H1 (cell line): ENCODE results near the gene ALG1. TPM values are rescaled to one million over a fixed set of nuclear protein-coding genes. Genes with fewer than 3 reads are reported as not detected.

ENCODE experiments used
- CBX5 ChIP-seq: fragments of 300-800, 300-1000 bp; sonication (generic); IDR thresholded peaks from 2 replicates; pipeline ENCODE4 v1.7.1; 2016; ENCODE audit warnings: antibody characterized with exemption, low read length, low read depth
- CTCF ChIP-seq, 3 experiments: IDR thresholded peaks; 1 replicate in 2 of 3; 2 replicates in 1 of 3; pipeline versions ENCODE4 v1.5.1 to v1.6.1; 2011; ENCODE audit warnings: low read length in 3 of 3, mild to moderate bottlenecking in 3 of 3, inconsistent platforms in 2 of 3, low read depth in 1 of 3, moderate library complexity in 1 of 3; ENCODE audit not compliant: insufficient read depth in 1 of 3; ENCODE audit errors: control extremely low read depth in 1 of 3
- EZH2 ChIP-seq: fragments of 200-600 bp; sonication (generic); IDR thresholded peaks from 2 replicates; pipeline ENCODE4 v1.7.1; 2012; ENCODE audit warnings: low read depth, mild to moderate bottlenecking, moderate library complexity, low read length, inconsistent platforms; ENCODE audit not compliant: severe bottlenecking
- SAP30 ChIP-seq: fragments of 300-600 bp; sonication (generic); IDR thresholded peaks from 2 replicates; pipeline ENCODE4 v1.7.1; 2012; ENCODE audit warnings: low read length, moderate library complexity, mild to moderate bottlenecking, inconsistent platforms; ENCODE audit not compliant: insufficient read depth, insufficient replicate concordance
- SIX5 ChIP-seq: IDR thresholded peaks from 2 replicates; pipeline ENCODE4 v1.6.1; 2011; ENCODE audit warnings: mild to moderate bottlenecking, low read depth, low read length
- polyA plus RNA-seq, 7 experiments: library from polyadenylated mRNA; depleted of rRNA in 3 of 7; stranded (reverse) in 5 of 7; unstranded in 2 of 7; fragments of >200 nt in 5 of 7; fragments of 200-250 nt in 2 of 7; gene quantifications; 1 replicate in 5 of 7; 2 replicates in 1 of 7; 4 replicates in 1 of 7; pipeline versions ENCODE4 v1.2.1 to v1.2.3, GENCODE V29; 2011 to 2013; ENCODE audit warnings: missing spikeins in 2 of 7, mixed read lengths in 2 of 7
- total RNA-seq: library from RNA; stranded (reverse); fragmentation: NEBNext Ultra II Directional; extraction: Animal tissue kit (Norgen Biotek cat#: 25700); gene quantifications from 2 replicates; pipeline ENCODE4 v1.2.1, GENCODE V29; 2021

ALG1 gene
- total and polyA plus RNA-seq, 2 of the 8 experiments (the other 6 are each of a cell fraction or from before 2014, with no cell fraction given) = 34.8 to 46.5 TPM

GRCh38 chr16:5071681-5072333 lies at the start of gene ALG1 (continued):
- TF ChIP-seq CTCF (IDR thresholded peaks at IDR 0.05; ENCODE audit: control extremely low read depth in 1 of 3, insufficient read depth in 1 of 3, low read depth in 1 of 3, low read length in 3 of 3) (0 out of 4 replicates have a peak, but pooled peaks of 1 of the 3 experiments have one; percentile 0), CBX5 (no peak), SIX5 (no peak), EZH2 (no peak), SAP30 (no peak)
- TF ChIP-seq, all 59 proteins: peak for 24
